NCI-H128 (cell line): ENCODE data around the gene SNRNP27.
"Not testable (repeated sequence)": the region's sequence is repeated elsewhere in the genome, so short reads cannot be mapped to it uniquely, and the experiment has no call there.

Source experiments
- DNase-seq: peaks from one replicate; lab custom pipeline; 2025; ENCODE audit not compliant: unreplicated experiment; lab: John Stamatoyannopoulos, UW

Gene SNRNP27, protein sequence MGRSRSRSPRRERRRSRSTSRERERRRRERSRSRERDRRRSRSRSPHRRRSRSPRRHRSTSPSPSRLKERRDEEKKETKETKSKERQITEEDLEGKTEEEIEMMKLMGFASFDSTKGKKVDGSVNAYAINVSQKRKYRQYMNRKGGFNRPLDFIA

GRCh38 chr2:69893684-69894551 is at the start of gene SNRNP27:
Gene SNRNP27 (plus strand): TSS chr2:69893956. CDS start chr2:69893985, 29 bp downstream.
- DNase-seq: peak; percentile 61

DNA sequence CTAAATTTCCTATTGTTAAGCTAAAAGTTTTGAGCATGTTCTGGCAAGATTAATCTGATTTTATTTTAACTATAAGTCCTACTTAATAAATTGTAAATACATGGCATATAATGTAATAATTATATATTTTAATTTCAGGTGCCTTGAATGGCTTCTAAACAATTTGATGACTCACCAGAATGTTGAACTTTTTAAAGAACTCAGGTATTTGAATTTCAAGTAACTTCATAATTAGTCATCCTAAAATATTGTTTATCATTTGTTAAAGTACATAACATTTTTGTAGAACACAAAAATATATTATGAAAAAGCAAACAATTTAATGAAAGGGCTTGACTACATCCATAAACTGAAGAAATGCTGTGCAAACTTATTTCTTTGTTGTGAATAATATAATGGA is 49.8 kb upstream of the SNRNP27 start:
- DNase-seq: no peak

DNA sequence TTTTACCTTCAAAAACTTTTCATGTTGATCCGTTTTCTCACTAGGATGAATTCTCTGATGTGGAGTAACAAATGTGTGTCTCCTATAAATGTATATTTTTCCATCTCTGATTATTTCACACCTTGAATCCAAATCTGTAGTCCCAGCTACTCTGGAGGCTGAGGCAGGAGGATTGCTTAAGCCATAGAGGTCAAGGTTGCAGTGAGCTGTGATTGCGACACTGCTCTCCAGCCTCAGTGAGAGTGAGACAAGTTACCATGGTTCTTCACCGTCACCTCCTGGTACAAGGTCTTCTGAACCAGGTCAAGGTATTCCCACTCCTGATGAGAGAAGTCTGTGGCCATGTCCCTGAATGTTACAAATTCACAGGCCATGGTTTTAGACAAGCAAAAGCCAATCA is 49.2 kb upstream of the SNRNP27 start:
- DNase-seq: no peak

- DNase-seq: no peak
Measured at GRCh38 chr2:69846182-69847067, 47.3 kb upstream of the SNRNP27 start.

DNA sequence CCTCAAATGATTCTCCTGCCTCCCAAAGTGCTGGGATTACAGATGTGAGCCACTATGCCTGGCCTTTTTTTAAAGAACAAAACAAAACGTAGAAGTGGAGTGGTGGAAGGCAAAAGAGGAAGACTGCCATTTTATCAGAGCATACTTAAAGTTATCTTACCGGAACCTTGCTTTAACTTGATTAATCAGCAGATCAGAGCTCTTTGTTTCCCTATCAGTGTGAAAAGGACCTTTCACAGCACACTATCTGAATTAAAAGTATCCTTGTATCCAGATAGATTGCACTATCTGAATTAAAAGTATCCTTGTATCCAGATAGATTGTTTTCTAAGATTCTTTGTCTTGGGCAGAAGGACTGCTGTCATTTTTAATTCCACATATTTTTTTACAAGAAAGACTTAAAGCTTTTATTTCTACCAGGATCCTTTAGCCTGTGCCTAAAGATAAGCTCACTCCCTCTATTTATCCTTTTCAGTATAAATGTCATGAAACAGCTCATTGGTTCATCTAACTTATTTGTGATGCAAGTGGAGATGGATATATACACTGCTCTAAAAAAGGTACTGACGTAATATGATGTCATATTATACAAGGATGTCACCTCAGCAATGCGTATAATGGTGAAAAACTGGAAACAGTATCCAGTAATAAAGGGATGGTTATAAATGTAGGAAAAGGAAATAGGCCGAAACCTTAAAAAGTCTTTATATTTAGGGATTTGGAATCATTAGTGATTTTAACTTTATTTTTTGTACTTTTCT is 46.5 kb upstream of the SNRNP27 start:
- no peak for DNase-seq

- DNase-seq: no peak
Measured at GRCh38 chr2:69848186-69848790, 45.5 kb upstream of the SNRNP27 start.

DNA sequence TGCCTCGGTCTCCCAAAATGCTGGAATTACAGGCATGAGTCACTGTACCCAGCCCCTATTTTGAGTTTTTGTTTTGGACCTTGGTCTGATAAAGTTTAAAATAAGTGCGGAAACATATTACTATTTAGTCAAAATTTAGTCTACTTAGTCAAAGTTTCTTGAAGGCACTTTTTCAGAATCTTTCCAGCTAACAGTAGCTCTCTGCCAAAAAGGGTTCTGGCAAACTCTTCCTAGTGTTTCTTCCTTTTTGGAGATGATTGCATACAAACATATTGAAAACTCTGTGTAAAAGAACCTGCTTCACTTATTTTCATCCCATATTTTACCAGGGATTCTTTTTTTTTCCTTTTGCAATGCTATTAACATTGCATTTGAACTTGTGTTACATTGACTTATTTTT is 35.5 kb upstream of the SNRNP27 start:
- DNase-seq: no peak

- DNase-seq: no peak
Measured at GRCh38 chr2:69863298-69863697, 30.5 kb upstream of the SNRNP27 start.

DNA sequence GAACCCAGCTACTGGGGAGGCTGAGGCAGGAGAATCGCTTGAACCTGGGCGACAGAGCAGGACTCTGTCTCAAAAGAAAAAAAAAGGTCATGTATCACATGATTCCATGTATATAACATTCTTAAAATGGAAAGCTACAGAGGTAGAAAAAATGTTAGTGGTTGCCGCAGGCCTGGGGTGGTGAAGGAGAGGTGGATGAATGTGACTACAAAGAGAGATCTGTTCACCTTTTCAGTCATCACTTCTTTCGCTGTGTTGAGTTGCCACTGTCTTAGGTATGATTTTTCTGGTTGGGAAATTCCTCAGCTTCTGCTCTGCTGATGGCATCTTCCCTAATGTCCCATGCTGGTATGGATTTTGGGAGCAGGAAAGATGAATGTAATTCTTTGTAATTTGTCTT is 5.3 kb upstream of the SNRNP27 start:
- DNase-seq: no peak

DNA sequence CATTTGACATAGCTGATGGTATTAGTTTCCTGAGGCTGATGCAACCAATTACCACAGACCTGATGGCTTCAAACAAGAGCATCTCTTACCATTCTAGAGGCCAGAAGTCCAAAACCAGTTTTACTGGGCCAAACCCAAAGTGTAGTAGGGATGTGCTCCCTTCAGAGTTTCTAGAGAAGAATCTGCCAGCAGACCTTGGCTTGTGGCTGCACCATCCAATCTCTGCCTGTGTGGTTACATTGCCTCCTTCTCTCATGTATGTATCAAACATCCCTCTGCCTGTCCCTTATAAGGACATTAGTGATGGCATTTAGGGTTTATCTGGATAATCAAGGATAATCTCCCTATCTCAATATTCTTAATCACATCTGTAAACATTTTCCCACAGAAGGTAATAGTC is 4.5 kb upstream of the SNRNP27 start:
- no peak for DNase-seq

DNA sequence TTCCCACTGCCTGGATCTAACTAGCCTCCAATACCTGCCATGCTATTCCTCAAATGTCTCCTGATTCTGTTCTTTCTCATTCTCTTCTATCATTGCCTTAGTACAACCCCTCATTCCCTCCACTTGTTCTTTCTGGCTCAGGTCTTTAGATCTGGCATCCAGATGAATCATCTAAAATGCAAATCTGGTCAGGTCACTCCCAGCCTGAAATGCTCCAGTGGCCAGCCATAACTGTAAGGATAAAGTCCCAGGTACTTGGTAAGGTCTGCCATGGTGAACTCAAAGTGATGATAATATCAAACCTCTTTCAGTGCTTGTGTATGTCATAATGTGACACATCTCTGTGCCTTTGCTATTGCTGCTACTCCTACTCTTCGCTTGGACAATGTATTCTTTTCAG is 2.9 kb upstream of the SNRNP27 start:
- no peak for DNase-seq

- not testable (repeated sequence) for DNase-seq
Measured at GRCh38 chr2:69892838-69893424, 825 bp upstream of the SNRNP27 start.

GRCh38 chr2:69894737-69895136 is 981 bp downstream of the SNRNP27 start:
- not testable (repeated sequence) for DNase-seq

DNA sequence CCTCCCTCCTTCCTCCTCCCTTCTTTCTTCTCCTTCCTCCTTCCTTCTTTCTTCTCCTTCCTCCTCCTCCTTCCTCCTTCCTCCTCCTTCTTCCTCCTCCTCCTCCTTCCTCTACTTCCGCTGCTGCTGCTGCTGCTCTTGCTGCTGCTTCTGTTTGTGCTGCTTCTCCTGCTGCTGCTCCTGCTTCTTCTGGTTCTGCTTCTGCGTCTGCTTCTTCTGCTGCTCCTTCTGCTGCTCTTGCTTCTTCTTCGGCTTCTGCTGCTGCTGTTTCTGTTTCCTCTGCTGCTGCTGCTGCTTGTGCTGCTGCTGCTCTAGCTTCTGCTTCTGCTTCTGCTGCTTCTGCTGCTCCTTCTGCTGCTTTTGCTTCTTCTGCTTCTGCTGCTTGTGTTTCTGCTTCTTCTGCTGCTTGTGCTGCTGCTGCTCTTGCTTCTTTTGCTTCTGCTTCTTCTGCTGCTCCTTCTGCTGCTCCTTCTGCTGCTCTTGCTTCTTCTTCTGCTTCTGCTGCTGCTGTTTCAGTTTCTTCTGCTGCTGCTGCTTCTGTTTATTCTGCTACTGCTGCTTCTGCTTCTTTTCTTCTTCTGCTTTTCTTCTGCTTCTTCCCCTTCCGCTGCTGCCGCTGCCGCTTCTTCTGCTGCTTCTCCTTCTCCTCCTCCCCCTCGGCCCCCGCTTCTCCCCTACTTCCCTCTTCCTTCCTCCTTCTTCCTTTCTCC is 8.6 kb downstream of the SNRNP27 start:
- no peak for DNase-seq

DNA sequence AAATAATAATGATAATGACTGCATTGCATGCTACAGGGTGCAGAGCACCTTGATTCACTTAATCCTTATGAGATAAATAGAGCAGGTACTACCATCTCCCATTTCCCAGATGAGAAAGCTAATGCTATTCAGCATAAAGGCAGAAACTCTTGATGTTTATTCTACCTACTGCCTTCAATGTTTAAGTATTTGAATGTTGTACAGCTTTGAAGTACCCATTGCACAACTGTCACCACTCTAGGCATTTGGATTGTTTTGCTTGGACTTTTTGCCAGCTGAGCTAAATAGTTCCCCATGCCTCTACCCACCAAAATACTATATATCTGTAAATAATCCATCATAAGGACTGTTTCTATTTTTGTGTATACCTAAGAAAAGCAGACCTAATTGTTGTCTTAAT is 13.5 kb downstream of the SNRNP27 start:
- DNase-seq: no peak

DNA sequence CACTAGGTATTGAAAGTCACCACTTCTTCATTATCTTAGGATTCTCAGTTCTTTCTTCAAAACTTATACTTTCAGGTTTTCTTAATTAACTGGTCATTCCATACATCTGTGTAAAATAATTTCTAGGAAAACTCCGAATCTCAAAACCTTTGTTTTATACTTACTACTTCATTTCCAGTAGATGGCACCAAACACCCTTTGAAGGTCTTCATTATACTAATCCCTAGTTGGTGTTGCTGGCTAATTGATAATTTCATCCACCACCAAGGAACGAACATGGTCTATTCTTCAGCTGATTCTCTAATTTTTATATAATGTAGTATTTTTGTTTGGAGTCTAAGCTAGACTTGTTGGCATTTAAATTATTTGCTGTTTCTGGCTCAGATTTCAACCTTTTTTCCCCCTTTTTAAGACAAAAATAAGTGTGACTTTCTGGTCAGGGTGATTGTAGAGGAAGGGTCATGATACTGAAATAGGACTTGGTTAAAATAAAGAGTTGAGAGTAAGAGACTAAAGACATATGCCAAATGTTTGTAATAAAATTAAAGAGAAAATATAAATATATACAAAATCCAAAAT is 18.3 kb downstream of the SNRNP27 start:
- no peak for DNase-seq

- DNase-seq: peak; percentile 99
Measured at GRCh38 chr2:69914164-69914949, 20.6 kb downstream of the SNRNP27 start.
